Stimulated activated CD8-positive, alpha-beta memory T cell treated with anti-CD3 and anti-CD28 coated beads, Interleukin-12 subunit alpha, Interleukin-12 subunit beta, amount 100 ng/mL, for 4 hours (primary cell): ENCODE data around the gene DOCK4.

ENCODE experiments used
- DNase-seq: peaks from one replicate; pipeline ENCODE4 v3.0.0-alpha.2; 2020; ENCODE audit warnings: low read depth

Gene DOCK4

GRCh38 chr7:111734954-111735660 is 471.1 kb downstream of the DOCK4 start:
- DNase-seq = no peak

GRCh38 chr7:111732923-111733322 is 473.3 kb downstream of the DOCK4 start:
- no peak for DNase-seq

- DNase-seq = no peak
Measured at GRCh38 chr7:111730476-111731300, 475.5 kb downstream of the DOCK4 start.

- DNase-seq = no peak
Measured at GRCh38 chr7:111730057-111730456, 476.1 kb downstream of the DOCK4 start.

- no peak for DNase-seq
Measured at GRCh38 chr7:111729483-111729882, 476.7 kb downstream of the DOCK4 start.

GRCh38 chr7:111728635-111728995 is 477.6 kb downstream of the DOCK4 start:
- no peak for DNase-seq

GRCh38 chr7:111727905-111728634 is 478.1 kb downstream of the DOCK4 start:
- no peak for DNase-seq

GRCh38 chr7:111718886-111719285 is 487.3 kb downstream of the DOCK4 start:
- DNase-seq = no peak

GRCh38 chr7:111711426-111712065 is 494.7 kb downstream of the DOCK4 start:
- DNase-seq = no peak

- DNase-seq = no peak
Measured at GRCh38 chr7:111710839-111711380, 495.3 kb downstream of the DOCK4 start.

GRCh38 chr7:111708072-111708471 is 498.1 kb downstream of the DOCK4 start:
- no peak for DNase-seq

GRCh38 chr7:111705807-111706206 is 500.4 kb downstream of the DOCK4 start:
- no peak for DNase-seq

- no peak for DNase-seq
Measured at GRCh38 chr7:111697771-111698170, 508.4 kb downstream of the DOCK4 start.

GRCh38 chr7:111694376-111694775 is 511.8 kb downstream of the DOCK4 start:
- DNase-seq = no peak

GRCh38 chr7:111690364-111691111 is 515.7 kb downstream of the DOCK4 start:
- DNase-seq = no peak

- no peak for DNase-seq
Measured at GRCh38 chr7:111685349-111685748, 520.9 kb downstream of the DOCK4 start.

- no peak for DNase-seq
Measured at GRCh38 chr7:111682588-111683340, 523.4 kb downstream of the DOCK4 start.

GRCh38 chr7:111681242-111681641 is 525.0 kb downstream of the DOCK4 start:
- DNase-seq = no peak

GRCh38 chr7:111678986-111679385 is 527.2 kb downstream of the DOCK4 start:
- no peak for DNase-seq

GRCh38 chr7:111678281-111678680 is 527.9 kb downstream of the DOCK4 start:
- no peak for DNase-seq

- DNase-seq = no peak
Measured at GRCh38 chr7:111677848-111678247, 528.4 kb downstream of the DOCK4 start.
